Esophagus squamous epithelium (tissue), 4 donors: ENCODE measurements around the gene OAF.

Experiments
- CTCF ChIP-seq, 6 experiments: fragments of 450-650 bp in 4 of 6; fragments of 200-600 bp in 2 of 6; sonication (generic) in 2 of 6; IDR thresholded peaks; one replicate each; pipeline ENCODE4 v1.5.1; 2016 to 2019; ENCODE audit warnings: antibody characterized with exemption in 6 of 6, mild to moderate bottlenecking in 4 of 6, moderate library complexity in 4 of 6
- POLR2A ChIP-seq, 4 donors: fragments of 450-650 bp; IDR thresholded peaks; one replicate each; pipeline ENCODE4 v1.6.1; 2017; ENCODE audit warnings: antibody characterized with exemption in 4 of 4, mild to moderate bottlenecking in 4 of 4, moderate library complexity in 3 of 4

- TF ChIP-seq CTCF (IDR thresholded peaks at IDR 0.05) (no peak), POLR2A (IDR thresholded peaks at IDR 0.05) (no peak)
Observed at GRCh38 chr11:120188371-120188770, 22.5 kb upstream of the OAF start.
